Endothelial cell of umbilical vein (primary cell): ENCODE measurements around the gene PLCB4. TPM values are rescaled to one million over a fixed set of nuclear protein-coding genes. Genes with fewer than 3 reads are reported as not detected.

Source experiments
- BruUV-seq: library from RNA; stranded (reverse); fragments of 400-500 nt; replicated peaks from 2 replicates; lab custom pipeline; 2021; lab: Mats Ljungman, UMichigan
- CTCF ChIA-PET: fragments of 300-600, 350-600 bp; sonication (Branson Sonifier 250); formaldehyde crosslinking; loops from one replicate; lab custom pipeline; 2021; ENCODE audit warnings: antibody characterized with exemption, inconsistent platforms; lab: Charles Lee
- POLR2A ChIA-PET: fragments of 300-600, 350-600 bp; sonication (Branson Sonifier 250); formaldehyde crosslinking; loops from one replicate; lab custom pipeline; 2021; ENCODE audit warnings: antibody characterized with exemption, inconsistent platforms; lab: Charles Lee
- DNase-seq: peaks from one replicate; pipeline ENCODE4 v3.0.0-alpha.2; 2011; ENCODE audit warnings: low read depth, low spot score
- FAIRE-seq: peaks from 2 replicates; lab custom pipeline; 2011; peaks lifted over from hg19 to GRCh38; lab: Jason Lieb, UNC
- H2AFZ ChIP-seq: 2 replicates; pipeline ENCODE4 v1.6.0; 2012; ENCODE audit warnings: low read depth, low read length, control low read depth, inconsistent platforms
- H3K27ac ChIP-seq: 2 replicates; pipeline ENCODE4 v1.5.1; 2011; ENCODE audit warnings: low read depth, mild to moderate bottlenecking, control low read depth, low read length, moderate library complexity; ENCODE audit not compliant: insufficient read depth
- H3K27me3 ChIP-seq, 2 experiments: 2 replicates each; pipeline versions ENCODE4 v1.6.0 to v1.6.1; 2011; ENCODE audit warnings: low read length in 2 of 2, mixed read lengths in 1 of 2; ENCODE audit not compliant: control insufficient read depth in 2 of 2, insufficient read depth in 2 of 2
- H3K36me3 ChIP-seq, 2 experiments: 2 replicates in 1 of 2; 3 replicates in 1 of 2; pipeline ENCODE4 v1.5.1; 2011; ENCODE audit warnings: low read length in 2 of 2, mild to moderate bottlenecking in 1 of 2, moderate library complexity in 1 of 2; ENCODE audit not compliant: control insufficient read depth in 2 of 2, insufficient read depth in 2 of 2; ENCODE audit errors: extremely low read depth in 1 of 2
- H3K4me1 ChIP-seq: 3 replicates; pipeline ENCODE4 v1.5.1; 2011; ENCODE audit warnings: mild to moderate bottlenecking, low read length; ENCODE audit not compliant: control insufficient read depth, insufficient read depth; ENCODE audit errors: extremely low read depth
- H3K4me2 ChIP-seq: 2 replicates; pipeline ENCODE4 v1.6.1; 2011; ENCODE audit warnings: low read length, control low read depth, mixed read lengths; ENCODE audit not compliant: insufficient read depth
- H3K4me3 ChIP-seq, 3 experiments: fragments of 200-600 bp in 1 of 3; sonication (generic), shearing (Covaris generic) in 1 of 3; replicated peaks in 1 of 3; 2 replicates each; pipeline ENCODE4 v1.5.1; 2011 to 2016; ENCODE audit warnings: control low read depth in 3 of 3, low read length in 3 of 3, mild to moderate bottlenecking in 2 of 3, inconsistent platforms in 1 of 3, low read depth in 1 of 3, moderate library complexity in 1 of 3; ENCODE audit not compliant: insufficient read depth in 1 of 3
- H3K79me2 ChIP-seq: 2 replicates; pipeline ENCODE4 v1.6.0; 2012; ENCODE audit warnings: low read length, inconsistent platforms; ENCODE audit not compliant: control insufficient read depth, insufficient read depth
- H3K9ac ChIP-seq: replicated peaks from 2 replicates; pipeline ENCODE3; 2011; ENCODE audit warnings: low read length, control low read depth; ENCODE audit not compliant: insufficient read depth; ENCODE audit errors: extremely low read depth
- H3K9me1 ChIP-seq: replicated peaks from 3 replicates; pipeline ENCODE4 v1.6.0; 2011; ENCODE audit warnings: mild to moderate bottlenecking, low read length; ENCODE audit not compliant: control insufficient read depth, insufficient read depth; ENCODE audit errors: extremely low read depth
- H3K9me3 ChIP-seq: replicated peaks from 2 replicates; pipeline ENCODE4 v1.5.1; 2012; ENCODE audit warnings: low read length, inconsistent platforms; ENCODE audit not compliant: control insufficient read depth, insufficient read depth
- H4K20me1 ChIP-seq: replicated peaks from 2 replicates; pipeline ENCODE3; 2011; ENCODE audit warnings: mild to moderate bottlenecking, low read length; ENCODE audit not compliant: control insufficient read depth, insufficient read depth; ENCODE audit errors: extremely low read depth
- CTCF ChIP-seq, 2 donors: IDR thresholded peaks; 1 replicate in 1 of 2; 2 replicates in 1 of 2; pipeline ENCODE4 v1.5.1; 2011; ENCODE audit warnings: low read length in 2 of 2, mild to moderate bottlenecking in 2 of 2, moderate library complexity in 2 of 2, control low read depth in 1 of 2, inconsistent platforms in 1 of 2, low read depth in 1 of 2; ENCODE audit not compliant: insufficient read depth in 1 of 2; ENCODE audit errors: extremely low read depth in 1 of 2
- EZH2 ChIP-seq: IDR thresholded peaks from 2 replicates; pipeline ENCODE4 v1.6.1; 2012; ENCODE audit warnings: borderline replicate concordance, low read depth, mild to moderate bottlenecking, moderate library complexity, low read length, inconsistent platforms; ENCODE audit not compliant: severe bottlenecking
- FOS ChIP-seq: IDR thresholded peaks from 2 replicates; pipeline ENCODE4 v1.6.1; 2011; ENCODE audit warnings: mild to moderate bottlenecking, low read length, moderate library complexity, borderline replicate concordance; ENCODE audit not compliant: insufficient read depth
- GATA2 ChIP-seq: IDR thresholded peaks from 2 replicates; pipeline ENCODE4 v1.7.0; 2011; ENCODE audit warnings: low read depth, mild to moderate bottlenecking, moderate library complexity, mixed read lengths, low read length; ENCODE audit not compliant: insufficient read length, insufficient read depth
- JUN ChIP-seq: IDR thresholded peaks from 2 replicates; pipeline ENCODE4 v1.6.1; 2011; ENCODE audit warnings: borderline replicate concordance, low read depth; ENCODE audit not compliant: insufficient read length, insufficient read depth
- MYC ChIP-seq: IDR thresholded peaks from one replicate; pipeline ENCODE4 v1.6.1; 2011; ENCODE audit warnings: mild to moderate bottlenecking, low read depth, low read length
- POLR2A ChIP-seq: IDR thresholded peaks from 2 replicates; pipeline ENCODE4 v1.6.1; 2012; ENCODE audit warnings: low read depth, mild to moderate bottlenecking, control low read depth, low read length
- POLR2AphosphoS5 ChIP-seq: IDR thresholded peaks from 2 replicates; pipeline ENCODE4 v1.6.1; 2012; ENCODE audit warnings: low read depth, mild to moderate bottlenecking, control low read depth, low read length, moderate library complexity; ENCODE audit not compliant: insufficient read depth
- dilution Hi-C: fragments of 300-500 bp; cut with MboI; formaldehyde crosslinking; loops from one replicate; pipeline ENCODE4 v1.15.0; 2019; ENCODE audit warnings: low sequenced_read_pairs; ENCODE audit not compliant: extremely low pct_ligation_motif_present
- intact Hi-C: fragments of 100-400 bp; cut with micrococcal nuclease; formaldehyde crosslinking; loops from one replicate; pipeline ENCODE4 v1.10.0; 2022
- polyA plus RNA-seq, 4 experiments: library from polyadenylated mRNA; depleted of rRNA in 3 of 4; stranded (reverse) in 3 of 4; unstranded in 1 of 4; fragments of >200 nt; gene quantifications; 2 replicates each; pipeline versions ENCODE4 v1.2.1 to v1.2.3, GENCODE V29; 2011 to 2012; ENCODE audit warnings: missing spikeins in 1 of 4
- total RNA-seq: library from RNA; stranded (reverse); gene quantifications from 2 replicates; pipeline ENCODE4 v1.2.3, GENCODE V29; 2021
- TF ChIP-seq, protein P1 (sequence below): IDR thresholded peaks from 2 replicates; pipeline ENCODE4 v1.6.1; 2011; ENCODE audit not compliant: insufficient read depth, insufficient read length

PLCB4 gene
- total and polyA plus RNA-seq, 2 donors (not counting 3 experiments of a cell fraction or from before 2014, with no cell fraction given), result 0.37 to 1.7 TPM

DNA sequence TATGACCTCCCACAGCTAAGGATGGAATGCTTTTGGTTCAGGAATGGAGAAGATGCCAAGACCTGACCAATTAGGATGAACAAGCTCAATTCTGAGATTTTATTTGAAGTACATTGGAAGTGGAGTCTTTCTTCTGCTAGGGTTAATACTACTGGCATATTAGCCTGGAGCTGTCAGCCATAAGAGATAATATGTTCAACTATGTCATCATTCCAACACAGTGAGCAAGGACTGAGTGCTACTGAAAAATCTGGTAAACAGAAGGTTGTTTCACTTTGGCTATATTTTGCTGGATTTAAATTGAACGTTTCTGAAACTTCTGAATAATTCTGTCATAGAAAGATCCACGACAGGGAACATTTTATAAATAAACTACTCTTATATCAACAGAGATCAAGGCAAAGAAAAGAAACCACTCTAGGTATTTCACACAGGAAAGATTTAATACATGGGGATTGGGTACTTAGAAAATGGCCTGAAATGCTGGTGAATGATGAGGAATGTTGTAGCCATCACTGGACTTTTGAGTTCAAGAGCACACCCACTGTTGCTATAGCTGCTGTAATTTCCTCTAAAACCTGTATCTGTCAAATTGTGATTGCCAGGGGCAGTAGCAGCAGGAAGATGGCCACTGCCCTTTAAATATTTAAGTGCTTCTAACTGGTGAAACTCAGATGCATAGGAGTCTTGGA, 200.5 kb downstream of the PLCB4 start:
- no peak overlapping the region for H3K9ac ChIP-seq
- ChIA-PET CTCF (interaction anchor here (1.1 kb wide), 1 partner anchor 415 kb away, joined by 3 read pairs; no protein-coding TSS in a partner anchor), POLR2A (no interaction called here)
- H3K4me3 ChIP-seq, result no peak overlapping the region
- no peaks in the 10 kb centered on the region for H3K9me1 ChIP-seq
- DNase-seq, result no peak
- H3K27me3 ChIP-seq, result no peaks in the 10 kb centered on the region
- intact Hi-C loops, result no loop called here
- dilution Hi-C loops, result no loop called here
- no peaks in the 10 kb centered on the region for H3K9me3 ChIP-seq
- H4K20me1 ChIP-seq, result no peaks in the 10 kb centered on the region
- H2AFZ ChIP-seq, result no peak overlapping the region
- no peaks in the 10 kb centered on the region for H3K79me2 ChIP-seq
- no peak for TF ChIP-seq FOS
- no peak for TF ChIP-seq EZH2
- TF ChIP-seq, protein P1, sequence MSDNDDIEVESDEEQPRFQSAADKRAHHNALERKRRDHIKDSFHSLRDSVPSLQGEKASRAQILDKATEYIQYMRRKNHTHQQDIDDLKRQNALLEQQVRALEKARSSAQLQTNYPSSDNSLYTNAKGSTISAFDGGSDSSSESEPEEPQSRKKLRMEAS, result no peak
- TF ChIP-seq POLR2A, result no peak
- no peak for TF ChIP-seq CTCF (IDR thresholded peaks at IDR 0.05; ENCODE audit: extremely low read depth in 1 of 2, insufficient read depth in 1 of 2, low read depth in 1 of 2, low read length in 2 of 2)
- TF ChIP-seq POLR2AphosphoS5, result no peak
- TF ChIP-seq GATA2, result no peak
- no peak for TF ChIP-seq JUN
- no peak for TF ChIP-seq MYC
- no peak overlapping the region for H3K4me2 ChIP-seq
- no peak for FAIRE-seq
- no peak overlapping the region for H3K27ac ChIP-seq
- BruUV-seq, result no TSS peak
- no peaks in the 10 kb centered on the region for H3K4me1 ChIP-seq
- no peaks in the 10 kb centered on the region for H3K36me3 ChIP-seq
